Measurements from ENCODE around the gene TMTC3.
"Not testable (repeated sequence)": the region's sequence is repeated elsewhere in the genome, so short reads cannot be mapped to it uniquely, and the experiment has no call there.

Gene TMTC3

DNA sequence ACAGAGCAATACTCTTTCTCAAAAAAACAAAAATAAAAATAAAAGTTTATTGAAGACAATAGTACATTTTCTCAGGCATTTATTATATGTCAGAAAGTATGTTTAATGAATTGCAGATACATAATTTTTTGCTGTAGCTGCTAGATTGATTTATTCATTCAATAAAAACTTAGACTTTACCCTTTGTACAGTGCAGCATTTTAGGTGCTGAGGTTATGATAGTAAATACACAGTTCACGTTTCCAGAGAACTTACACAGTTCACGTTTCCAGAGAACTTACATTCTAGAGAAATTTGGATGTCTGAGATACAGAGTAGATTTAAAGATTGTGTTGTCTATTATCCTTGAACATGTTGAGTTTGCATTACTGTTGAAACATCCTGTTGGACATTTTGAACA lies 25.3 kb downstream of the TMTC3 start:
- no peak for DNase-seq

DNA sequence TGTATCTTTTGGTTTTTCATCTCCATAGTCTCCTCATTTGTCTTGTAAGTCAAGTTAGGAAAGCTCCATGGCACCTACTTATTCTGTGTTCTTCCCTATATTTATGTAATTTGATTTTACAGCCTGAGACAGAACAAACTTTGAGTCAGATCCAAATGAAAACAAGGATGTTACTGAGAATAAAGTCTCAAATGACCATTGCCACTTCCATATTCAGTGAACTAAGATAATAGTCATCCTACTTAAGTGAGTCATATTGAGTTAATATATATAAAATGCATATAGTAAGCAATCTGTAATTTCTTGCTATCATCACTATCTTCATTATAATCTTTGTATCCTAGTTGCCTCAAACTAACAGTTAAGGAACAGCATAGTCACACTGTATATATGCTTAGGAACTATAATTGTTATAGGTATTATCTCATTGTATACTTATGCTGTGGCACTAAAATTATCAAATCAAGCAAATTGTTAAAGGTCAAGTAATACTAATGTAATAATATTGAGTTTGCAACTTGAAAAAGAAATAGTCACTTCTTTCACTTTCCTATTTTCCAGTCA lies 30.8 kb downstream of the TMTC3 start:
- no peak for DNase-seq

DNA sequence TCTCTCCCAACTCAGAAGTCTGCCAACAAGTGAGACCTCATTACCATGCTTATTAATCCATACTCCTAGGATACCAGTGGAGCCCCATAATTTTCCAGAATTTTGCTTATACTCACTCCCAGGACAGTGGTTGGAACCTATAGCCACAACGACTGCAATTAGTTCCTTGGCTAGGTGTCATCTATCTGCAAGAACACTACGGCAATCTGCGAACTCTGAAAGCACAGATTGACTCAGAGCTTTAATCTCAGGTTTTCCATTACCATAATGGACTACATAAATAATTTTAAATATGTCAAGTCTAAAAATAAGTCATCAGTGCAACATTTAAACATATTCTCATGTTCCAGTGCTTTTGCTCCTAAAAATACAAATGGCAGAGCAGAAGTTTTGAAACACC lies 33.4 kb downstream of the TMTC3 start:
- DNase-seq = no peak

DNA sequence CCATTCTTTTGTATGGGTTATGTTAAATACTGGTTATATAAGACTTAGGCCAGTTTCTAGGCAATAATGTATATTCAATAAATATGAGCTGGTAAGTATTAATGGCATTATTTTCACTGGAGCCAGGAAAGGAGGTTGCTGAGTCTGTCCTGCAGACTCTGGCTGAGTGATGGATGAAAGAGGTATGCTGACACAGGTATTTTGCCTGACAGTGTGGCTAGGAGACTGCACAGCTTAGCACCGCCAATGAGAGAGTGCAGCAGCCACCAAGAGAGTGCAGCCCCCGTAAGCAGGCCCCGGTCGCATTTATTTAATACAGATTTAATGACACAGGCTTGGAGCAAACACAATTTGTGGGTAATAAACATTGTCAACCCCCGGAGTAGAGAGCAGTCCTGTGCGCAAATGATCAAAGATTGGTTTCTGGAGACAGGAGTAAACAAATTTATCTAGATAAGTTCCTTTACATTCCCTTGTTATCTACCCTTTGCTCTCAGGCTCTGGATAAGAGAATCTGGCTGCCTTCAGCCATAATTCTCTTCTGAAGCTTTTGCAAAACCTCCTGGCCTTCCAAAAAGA lies 37.4 kb downstream of the TMTC3 start:
- no peak for DNase-seq

DNA sequence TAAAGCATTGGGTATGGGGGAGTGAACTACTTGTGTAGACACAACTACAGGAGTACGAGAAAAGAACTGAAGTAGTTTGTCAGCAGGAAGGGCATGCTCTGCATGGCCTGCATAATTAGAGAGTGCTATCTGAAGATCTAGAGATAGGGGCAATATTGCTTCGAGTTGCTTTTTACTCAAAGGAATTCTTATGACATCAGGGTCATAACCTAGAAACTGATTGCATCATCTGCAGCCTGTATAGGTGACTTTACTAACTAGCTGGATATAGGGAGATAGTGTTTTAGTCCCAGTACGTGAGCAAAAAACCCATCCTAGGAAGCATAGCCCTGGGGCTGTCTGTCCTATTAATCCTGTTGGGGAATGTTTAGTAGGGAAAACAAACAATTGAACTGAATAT lies 39.8 kb downstream of the TMTC3 start:
- no peak for DNase-seq

DNA sequence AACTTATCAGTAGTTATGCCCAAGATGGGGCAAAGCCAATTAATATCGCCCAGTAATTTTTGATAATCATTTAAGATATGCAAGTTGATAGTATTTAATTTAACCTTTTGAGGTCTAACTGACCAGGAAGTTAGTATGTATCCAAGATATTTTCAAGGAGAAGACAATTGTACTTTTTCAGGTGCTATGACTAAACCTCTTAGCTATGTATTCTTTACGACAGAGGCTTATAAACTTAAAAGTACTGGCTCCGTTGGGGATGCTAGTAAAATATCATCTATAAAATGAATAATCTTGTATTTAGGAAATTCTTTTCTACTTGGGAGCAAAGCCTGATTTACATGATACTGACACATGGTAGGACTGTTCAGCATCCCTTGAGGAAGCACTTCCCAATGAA lies 40.3 kb downstream of the TMTC3 start:
- no peak for DNase-seq

DNA sequence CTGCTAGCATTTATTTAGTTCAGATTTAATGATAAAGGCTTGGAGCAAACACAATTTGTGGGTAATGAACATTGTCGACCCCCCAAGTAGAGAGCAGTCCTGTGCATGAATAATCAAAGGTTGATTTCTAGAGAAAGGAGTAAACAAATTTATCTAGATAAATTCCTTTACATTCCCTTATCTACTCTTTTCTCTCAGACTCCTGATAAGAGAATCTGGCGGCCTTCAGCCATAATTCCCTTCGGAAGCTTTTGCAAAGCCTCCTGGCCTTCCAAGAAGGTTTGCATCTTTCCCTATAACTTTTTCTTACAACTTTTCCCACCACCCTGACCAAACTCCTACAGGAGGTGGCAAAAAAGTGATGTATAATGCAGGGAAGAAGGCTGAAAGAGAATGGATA lies 42.1 kb downstream of the TMTC3 start:
- no peak for DNase-seq

DNA sequence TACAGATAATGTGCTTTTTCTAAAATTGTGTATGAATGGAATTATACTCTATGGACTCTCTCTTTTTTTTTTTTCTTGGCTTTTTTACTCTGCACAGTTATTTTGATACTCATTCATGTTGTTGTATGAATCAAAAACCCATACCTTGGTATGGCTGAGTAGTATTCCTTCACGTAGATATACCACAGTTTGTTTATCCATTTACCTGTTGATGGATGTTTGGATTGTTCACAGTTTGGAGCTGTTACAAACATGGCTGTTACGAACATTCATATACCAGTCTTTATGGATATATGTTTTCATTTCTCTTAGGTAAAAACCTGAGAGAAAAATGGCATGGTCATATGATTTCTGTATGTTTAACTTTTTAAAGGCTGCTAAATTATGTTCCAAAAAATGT lies 43.2 kb downstream of the TMTC3 start:
- DNase-seq = no peak

DNA sequence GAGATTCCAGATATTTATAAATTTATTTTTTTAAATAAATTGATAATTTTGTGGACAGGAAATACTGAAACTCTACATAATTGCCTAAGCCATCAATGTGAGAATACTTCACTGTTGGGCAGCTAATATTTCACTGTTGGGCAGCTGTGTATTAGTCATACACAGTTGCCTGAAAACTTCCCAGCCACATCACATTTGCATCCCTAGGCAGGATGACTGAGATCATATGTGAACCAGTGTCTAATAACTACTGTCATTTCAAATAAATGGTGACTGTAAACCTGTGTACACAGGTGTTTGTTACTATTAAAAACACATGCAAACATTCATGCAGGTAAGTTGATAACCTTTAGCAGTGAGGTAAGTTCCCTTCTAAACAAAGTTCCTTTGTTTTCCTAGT lies 43.9 kb downstream of the TMTC3 start:
- peak; percentile 96 to 99 for DNase-seq

DNA sequence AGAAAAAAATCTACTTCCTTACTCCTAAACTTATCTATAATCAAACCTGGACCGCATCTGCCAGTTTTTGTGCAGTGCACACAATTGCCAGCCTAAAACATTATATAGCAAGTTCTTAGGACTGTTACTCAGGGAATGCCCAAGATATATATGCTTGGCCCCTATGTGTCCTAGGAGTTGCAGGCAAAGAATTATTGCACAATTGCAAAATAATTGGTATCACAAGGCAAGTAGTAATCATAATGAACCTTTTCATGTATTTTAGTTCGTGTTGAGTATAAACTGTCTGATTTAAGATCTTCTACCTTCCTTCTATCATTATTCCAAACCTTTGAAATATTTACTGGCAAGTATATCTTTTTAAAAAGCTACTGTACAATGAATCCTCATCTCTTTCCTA lies 45.5 kb downstream of the TMTC3 start:
- no peak for DNase-seq

DNA sequence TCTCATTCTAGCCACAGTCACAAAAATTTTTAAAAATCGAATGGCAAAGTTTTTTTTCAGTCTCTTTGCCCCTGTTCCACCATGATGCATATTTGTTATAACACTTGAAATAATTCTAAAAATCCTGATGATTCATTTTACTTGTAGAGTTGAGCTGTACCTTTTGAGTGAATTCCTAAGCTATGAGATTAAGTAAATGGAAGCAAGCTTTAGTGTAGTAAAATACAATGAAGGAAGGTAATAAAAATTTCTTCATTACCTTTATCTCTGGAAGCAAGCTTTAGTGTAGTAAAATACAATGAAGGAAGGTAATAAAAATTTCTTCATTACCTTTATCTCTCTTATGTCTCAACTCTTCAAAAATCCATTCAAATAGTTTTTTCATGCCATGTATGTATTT lies 46.1 kb downstream of the TMTC3 start:
- DNase-seq = no peak

DNA sequence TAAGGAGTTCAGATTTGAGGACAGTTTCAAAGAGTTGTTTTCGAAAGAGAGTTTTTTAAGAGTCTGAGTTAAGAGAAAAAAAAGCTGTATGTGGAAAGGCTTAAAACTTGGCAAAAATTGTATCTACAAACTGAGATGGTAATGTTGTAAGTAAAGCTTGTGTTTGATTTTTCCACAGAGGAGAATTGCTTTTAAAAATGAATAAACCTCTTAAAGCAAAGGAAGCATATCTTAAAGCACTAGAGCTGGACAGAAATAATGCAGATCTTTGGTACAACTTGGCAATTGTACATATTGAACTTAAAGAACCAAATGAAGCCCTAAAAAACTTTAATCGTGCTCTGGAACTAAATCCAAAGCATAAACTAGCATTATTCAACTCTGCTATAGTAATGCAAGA lies 50.3 kb downstream of the TMTC3 start:
- DNase-seq = no peak

DNA sequence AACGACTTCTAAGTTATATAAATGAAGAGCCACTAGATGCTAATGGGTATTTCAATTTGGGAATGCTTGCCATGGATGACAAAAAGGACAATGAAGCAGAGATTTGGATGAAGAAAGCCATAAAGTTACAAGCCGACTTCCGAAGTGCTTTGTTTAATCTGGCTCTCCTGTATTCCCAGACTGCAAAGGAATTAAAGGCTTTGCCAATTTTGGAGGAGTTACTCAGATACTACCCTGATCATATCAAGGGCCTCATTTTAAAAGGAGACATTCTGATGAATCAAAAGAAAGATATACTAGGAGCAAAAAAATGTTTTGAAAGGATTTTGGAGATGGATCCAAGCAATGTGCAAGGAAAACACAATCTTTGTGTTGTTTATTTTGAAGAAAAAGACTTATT lies 52.8 kb downstream of the TMTC3 start:
- no peak for DNase-seq

DNA sequence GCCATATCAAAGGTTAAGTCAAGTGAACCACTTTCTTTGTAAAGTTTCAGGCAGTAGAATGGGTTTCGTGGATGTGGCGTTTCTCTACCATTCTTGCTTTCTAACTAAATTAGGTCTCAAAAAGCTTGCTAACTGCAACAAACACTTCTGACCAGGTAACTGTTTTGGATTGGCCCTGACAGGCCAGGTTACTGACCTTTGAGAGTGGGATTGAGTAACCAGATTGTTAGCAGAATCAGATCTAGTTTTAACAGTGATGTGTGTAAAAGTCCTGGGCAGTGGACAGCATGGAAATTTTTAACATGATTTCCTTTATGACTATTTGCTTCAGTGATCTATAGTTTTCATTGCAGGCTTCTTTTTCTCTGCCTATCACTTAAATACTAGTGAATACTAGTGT lies 57.9 kb downstream of the TMTC3 start:
- no peak for DNase-seq

DNA sequence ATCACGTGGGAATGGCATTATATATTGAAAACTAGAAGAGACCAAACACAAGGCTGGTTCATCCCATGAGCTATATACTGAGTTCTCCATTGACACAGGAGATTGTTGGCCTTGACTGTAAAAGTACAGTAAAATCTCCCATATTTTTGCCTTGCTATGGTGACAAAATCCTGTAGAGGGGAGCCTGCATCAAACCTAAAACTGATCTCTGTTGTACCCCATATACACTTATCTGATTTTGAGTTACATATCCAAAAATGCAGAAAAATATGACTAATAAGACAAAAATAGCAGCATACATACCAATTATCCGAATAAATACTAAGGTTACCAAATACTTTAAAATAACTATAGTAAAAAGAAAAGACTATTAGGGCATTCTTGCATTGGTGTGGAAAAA lies 60.4 kb downstream of the TMTC3 start:
- no peak for DNase-seq

DNA sequence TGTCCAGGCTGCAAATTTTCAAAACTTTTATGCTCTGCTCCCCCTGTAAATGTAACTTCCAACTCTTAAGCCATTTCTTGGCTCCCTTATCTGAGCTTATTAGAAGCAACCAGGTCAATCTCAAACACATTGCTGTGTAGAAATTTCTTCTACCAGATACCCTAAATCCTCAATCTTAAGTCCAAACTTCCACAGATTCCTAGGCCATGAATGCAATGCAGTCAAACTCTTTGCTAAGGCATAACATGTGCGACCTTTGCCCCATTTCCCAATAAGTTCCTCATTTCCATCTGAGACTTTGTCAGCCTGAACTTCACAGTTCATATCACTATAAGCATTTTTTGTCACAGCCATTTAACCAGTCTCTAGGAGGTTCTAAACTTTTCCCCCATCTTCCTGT lies 64.5 kb downstream of the TMTC3 start:
- DNase-seq = no peak

DNA sequence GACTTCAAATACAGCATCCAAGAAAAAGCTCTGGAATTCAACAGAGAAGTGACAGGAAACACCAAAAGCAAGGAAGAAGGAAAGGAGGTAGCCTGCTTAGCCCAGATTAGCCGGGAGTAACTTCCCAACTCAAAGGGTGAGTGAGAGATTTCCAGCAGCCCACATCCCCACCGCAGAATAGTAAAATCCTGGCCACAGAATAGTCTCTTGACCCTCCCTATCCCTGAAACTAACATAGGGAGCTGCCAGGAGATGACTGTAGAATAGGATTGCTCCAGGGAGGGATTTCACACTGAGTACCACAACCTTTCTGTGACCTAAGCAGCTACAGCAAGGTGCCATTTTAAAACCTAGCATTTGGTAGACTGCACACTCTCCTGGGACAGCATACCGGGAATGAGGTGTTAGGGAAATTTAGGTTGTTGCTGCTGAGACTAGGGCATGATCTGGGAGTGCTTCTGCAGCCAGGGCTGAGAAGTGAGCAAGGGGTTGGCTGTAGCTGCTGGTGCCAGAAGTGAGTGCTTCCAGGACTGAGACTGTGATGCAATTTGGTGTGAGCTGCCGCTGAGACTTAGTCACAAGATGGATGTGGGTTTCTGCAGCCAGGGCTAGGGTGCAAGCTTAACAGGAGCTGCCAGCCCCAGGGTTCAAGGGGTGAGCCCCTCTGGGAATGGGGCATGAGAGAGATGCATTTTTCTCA lies 66.0 kb downstream of the TMTC3 start:
- DNase-seq = no peak

DNA sequence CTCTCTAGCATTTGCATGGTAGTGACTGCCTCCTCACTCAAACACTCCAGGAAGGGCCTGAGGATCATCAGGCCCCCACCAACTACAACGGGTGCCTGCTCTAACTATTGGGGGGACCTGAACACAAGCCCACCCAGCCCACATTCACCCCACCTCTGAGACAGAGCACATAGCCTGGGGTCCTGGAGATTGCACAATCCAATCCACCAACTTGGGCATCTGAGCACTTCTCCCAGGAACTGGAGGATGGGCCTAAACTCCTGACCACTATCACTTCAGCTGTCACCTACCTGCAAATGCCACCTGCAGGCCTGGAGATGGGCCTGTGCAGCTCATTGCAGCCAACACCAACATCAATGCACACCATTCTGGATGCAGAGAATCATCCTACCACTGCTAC lies 66.6 kb downstream of the TMTC3 start:
- DNase-seq = no peak

DNA sequence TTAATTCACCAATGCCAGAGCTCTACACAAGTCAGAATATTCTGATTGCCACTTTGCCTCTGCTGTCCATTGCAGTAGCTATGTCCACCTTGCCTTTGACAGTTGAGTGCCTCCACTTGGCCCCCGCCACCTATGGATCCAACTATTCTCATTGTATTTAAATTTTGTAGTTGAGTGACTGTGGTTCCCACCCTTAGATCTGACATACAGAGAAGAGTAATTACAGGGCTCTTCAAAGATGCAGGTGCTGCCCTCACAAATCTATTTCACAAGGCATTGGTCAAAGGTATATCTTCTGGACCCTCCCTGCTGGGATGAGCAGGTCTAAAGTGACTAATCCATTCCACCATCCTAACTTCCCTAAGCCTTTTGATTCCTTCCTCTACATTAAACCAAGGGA lies 68.2 kb downstream of the TMTC3 start:
- not testable (repeated sequence) for DNase-seq

DNA sequence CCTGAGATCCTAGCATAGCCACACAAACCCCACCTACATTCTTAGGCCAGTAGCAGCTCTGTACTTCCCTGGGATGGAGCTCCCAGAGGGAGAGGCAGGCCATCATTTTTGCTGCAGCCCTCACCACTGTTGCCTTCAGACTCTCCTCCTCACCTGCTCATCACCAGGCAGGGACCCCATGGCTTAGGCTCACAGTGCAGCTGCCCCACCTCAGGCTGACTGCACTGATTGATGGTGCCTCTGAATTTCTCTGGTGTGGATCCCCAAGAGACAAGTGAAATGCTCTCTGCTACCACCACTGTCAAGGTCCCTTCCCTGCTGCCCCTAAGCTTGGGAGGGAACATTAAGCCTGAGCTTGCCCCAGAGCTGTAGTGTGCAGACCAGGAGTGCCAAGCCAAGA lies 76.2 kb downstream of the TMTC3 start:
- DNase-seq = no peak

DNA sequence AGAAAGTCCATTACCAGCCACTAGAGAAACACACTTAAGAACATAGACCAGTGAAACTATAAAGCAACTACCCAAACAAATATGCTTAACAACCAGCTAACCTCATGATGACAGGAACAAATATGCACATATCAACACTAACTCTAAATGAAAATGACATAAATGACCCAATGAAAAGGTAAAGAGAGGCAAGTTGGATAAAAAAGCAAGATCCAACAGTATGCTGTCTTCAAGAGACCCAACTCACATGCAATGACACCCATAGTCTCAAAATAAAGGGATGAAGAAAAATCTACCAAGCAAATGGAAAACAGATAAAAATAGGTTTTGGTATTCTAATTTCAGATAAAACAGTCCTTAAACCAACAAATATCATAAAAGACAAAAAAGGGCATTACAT lies 77.8 kb downstream of the TMTC3 start:
- no peak for DNase-seq

DNA sequence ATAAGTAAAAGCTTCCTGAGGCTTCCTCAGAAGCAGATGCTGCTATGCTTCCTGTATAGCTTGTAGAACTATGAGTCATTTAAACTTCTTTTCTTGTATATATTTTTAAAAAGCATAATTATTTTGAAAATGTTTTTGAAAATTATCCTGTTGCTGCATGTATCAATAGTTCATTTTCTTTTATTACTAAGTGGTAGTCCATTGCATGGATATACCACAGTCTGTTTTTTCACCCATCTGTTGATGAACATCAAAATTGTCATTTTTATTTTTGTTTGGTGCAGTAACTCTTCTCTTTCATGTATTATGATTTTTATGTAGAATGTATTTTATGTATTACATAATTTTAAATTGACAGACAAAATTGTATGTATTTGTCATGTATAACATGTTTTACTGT lies 81.4 kb downstream of the TMTC3 start:
- no peak for DNase-seq

DNA sequence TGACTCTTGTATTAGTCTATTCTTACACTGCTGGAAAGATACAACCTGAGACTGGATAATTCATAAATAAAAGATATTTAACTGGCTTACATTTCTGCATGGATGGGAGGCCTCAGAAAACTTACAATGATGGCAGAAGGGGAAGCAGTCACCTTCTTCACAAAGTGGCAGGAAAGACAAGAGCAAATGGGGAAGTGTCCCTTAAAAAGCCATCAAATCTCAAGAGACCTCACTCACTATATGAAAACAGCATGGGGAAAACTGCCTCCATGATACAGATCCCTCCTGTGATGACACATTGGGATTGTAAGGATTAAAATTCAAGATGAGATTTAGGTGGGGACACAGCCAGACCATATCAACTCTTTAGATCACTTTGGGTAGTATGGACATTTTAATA lies 83.7 kb downstream of the TMTC3 start:
- DNase-seq = no peak

DNA sequence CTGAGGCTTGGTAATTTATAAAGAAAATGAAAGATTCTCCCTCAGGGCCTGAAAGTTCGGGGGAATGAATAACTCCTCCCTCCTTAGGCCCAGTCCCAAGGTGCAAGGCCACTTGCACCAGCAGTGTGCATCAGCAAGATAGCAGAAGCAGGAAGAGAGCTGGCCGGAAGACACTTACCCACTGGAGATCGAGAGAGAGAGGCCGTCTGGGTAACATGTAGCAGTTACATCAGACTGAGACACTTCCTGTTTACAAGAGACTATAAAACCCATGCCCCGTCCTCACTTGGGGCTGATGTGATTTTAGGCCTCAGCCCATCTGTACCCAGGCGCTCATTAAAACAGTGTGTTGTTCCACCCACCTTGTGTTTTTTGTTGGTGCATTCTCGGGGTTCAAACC lies 85.2 kb downstream of the TMTC3 start:
- no peak for DNase-seq

DNA sequence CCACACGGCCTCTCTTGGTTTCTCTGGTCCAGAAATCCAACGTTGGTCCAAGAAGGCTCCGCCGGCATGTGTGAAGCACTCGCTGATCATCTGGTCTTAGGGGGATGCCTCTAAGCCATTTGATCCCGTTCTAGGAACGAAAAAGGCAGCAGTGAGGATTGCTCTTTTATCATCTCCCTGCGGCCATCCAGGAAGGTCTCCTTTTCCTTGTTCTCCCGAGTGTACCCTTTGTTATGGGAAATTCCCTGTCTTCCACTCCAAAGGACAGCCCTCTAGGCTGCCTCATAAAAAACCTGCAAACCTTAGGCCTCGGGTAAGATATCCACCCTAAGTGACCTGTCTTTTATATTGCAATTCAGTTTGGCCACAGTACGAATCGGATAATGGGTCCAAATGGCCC lies 85.8 kb downstream of the TMTC3 start:
- DNase-seq = no peak
